ENCODE data around the gene USP3. TPM values are rescaled to one million over a fixed set of nuclear protein-coding genes. Genes with fewer than 3 reads are reported as not detected.

The USP3 gene
- total and polyA plus RNA-seq, 2 of the 13 experiments (the other 11 are each of a cell fraction or from before 2014, with no cell fraction given), result 14.3 to 61.2 TPM

DNA sequence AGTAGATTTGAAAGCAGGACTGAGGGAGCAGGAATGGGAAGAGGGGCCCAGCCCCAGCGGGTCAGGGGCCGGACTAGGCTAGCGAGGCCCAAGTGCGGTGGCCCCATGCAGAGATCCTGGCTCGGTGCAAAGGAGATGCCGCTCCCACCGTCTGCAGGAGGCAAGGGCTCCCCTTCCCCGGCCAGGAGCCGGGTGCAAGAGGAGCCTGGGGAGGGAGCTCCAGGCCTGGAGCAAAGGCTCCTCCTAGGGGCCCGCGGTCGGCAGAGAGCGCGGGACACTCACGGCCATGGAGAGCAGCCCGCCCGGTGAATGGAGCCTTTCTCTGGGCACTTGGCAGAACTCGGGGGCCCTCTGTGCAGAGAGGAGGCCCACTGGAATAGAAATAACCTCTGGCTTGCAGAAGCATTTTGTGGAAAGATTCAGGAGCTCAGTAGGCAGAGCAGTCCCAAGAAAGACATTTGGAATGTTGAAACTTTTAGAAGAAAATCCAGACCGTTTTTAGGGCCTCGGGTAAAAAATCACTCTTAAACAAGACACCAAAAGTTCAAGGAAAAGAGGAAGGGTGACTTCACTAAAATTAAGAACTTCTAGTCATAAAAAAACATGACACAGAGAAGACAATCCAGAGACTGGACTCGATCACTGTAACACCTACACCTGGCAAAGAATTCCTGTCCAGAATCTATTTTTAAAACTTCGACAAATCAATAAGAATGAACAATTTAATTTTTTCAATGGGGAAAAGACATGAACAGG lies 43.0 kb upstream of the USP3 start (continued):
- TF ChIP-seq GABPB1 (CRISPR knock-in tag; IDR thresholded peaks at IDR 0.05) (peak; percentile 30; the same call in 1 of the 2 replicates), ZFP36L2 (CRISPR knock-in tag; IDR thresholded peaks at IDR 0.05) (no peak), SCMH1 (CRISPR knock-in tag; IDR thresholded peaks at IDR 0.05; ENCODE audit: borderline replicate concordance) (no peak), MED1 (CRISPR knock-in tag; IDR thresholded peaks at IDR 0.05) (0 out of 2 replicates have a peak, but pooled peaks have one; percentile 11), ZFX (CRISPR knock-in tag; IDR thresholded peaks at IDR 0.05; ENCODE audit: low read depth) (peak; percentile 64), HOXA5 (CRISPR knock-in tag; IDR thresholded peaks at IDR 0.05) (0 out of 2 replicates have a peak, but pooled peaks have one; percentile 17)
- TF ChIP-seq, protein P1, sequence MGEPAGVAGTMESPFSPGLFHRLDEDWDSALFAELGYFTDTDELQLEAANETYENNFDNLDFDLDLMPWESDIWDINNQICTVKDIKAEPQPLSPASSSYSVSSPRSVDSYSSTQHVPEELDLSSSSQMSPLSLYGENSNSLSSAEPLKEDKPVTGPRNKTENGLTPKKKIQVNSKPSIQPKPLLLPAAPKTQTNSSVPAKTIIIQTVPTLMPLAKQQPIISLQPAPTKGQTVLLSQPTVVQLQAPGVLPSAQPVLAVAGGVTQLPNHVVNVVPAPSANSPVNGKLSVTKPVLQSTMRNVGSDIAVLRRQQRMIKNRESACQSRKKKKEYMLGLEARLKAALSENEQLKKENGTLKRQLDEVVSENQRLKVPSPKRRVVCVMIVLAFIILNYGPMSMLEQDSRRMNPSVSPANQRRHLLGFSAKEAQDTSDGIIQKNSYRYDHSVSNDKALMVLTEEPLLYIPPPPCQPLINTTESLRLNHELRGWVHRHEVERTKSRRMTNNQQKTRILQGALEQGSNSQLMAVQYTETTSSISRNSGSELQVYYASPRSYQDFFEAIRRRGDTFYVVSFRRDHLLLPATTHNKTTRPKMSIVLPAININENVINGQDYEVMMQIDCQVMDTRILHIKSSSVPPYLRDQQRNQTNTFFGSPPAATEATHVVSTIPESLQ (CRISPR knock-in tag; conservative IDR thresholded peaks at IDR 0.05), result no peak
- TF ChIP-seq, protein P2, sequence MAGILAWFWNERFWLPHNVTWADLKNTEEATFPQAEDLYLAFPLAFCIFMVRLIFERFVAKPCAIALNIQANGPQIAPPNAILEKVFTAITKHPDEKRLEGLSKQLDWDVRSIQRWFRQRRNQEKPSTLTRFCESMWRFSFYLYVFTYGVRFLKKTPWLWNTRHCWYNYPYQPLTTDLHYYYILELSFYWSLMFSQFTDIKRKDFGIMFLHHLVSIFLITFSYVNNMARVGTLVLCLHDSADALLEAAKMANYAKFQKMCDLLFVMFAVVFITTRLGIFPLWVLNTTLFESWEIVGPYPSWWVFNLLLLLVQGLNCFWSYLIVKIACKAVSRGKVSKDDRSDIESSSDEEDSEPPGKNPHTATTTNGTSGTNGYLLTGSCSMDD (CRISPR knock-in tag; IDR thresholded peaks at IDR 0.05), result no peak
- TF ChIP-seq, protein P3, sequence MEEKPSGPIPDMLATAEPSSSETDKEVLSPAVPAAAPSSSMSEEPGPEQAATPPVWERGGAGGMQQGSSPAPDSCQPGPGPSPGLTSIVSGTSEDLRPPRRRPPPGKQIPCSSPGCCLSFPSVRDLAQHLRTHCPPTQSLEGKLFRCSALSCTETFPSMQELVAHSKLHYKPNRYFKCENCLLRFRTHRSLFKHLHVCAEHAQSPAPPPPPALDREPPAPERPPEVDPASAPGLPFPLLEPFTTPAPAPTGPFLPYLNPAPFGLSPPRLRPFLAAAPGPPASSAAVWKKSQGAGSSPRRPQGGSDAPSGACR (CRISPR knock-in tag; IDR thresholded peaks at IDR 0.05), result 0 out of 2 replicates have a peak, but pooled peaks have one; percentile 61
- TF ChIP-seq, protein P4, sequence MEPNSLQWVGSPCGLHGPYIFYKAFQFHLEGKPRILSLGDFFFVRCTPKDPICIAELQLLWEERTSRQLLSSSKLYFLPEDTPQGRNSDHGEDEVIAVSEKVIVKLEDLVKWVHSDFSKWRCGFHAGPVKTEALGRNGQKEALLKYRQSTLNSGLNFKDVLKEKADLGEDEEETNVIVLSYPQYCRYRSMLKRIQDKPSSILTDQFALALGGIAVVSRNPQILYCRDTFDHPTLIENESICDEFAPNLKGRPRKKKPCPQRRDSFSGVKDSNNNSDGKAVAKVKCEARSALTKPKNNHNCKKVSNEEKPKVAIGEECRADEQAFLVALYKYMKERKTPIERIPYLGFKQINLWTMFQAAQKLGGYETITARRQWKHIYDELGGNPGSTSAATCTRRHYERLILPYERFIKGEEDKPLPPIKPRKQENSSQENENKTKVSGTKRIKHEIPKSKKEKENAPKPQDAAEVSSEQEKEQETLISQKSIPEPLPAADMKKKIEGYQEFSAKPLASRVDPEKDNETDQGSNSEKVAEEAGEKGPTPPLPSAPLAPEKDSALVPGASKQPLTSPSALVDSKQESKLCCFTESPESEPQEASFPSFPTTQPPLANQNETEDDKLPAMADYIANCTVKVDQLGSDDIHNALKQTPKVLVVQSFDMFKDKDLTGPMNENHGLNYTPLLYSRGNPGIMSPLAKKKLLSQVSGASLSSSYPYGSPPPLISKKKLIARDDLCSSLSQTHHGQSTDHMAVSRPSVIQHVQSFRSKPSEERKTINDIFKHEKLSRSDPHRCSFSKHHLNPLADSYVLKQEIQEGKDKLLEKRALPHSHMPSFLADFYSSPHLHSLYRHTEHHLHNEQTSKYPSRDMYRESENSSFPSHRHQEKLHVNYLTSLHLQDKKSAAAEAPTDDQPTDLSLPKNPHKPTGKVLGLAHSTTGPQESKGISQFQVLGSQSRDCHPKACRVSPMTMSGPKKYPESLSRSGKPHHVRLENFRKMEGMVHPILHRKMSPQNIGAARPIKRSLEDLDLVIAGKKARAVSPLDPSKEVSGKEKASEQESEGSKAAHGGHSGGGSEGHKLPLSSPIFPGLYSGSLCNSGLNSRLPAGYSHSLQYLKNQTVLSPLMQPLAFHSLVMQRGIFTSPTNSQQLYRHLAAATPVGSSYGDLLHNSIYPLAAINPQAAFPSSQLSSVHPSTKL (CRISPR knock-in tag; IDR thresholded peaks at IDR 0.05), result peak; percentile 36; the same call in 1 of the 2 replicates
- TF ChIP-seq, protein P5, sequence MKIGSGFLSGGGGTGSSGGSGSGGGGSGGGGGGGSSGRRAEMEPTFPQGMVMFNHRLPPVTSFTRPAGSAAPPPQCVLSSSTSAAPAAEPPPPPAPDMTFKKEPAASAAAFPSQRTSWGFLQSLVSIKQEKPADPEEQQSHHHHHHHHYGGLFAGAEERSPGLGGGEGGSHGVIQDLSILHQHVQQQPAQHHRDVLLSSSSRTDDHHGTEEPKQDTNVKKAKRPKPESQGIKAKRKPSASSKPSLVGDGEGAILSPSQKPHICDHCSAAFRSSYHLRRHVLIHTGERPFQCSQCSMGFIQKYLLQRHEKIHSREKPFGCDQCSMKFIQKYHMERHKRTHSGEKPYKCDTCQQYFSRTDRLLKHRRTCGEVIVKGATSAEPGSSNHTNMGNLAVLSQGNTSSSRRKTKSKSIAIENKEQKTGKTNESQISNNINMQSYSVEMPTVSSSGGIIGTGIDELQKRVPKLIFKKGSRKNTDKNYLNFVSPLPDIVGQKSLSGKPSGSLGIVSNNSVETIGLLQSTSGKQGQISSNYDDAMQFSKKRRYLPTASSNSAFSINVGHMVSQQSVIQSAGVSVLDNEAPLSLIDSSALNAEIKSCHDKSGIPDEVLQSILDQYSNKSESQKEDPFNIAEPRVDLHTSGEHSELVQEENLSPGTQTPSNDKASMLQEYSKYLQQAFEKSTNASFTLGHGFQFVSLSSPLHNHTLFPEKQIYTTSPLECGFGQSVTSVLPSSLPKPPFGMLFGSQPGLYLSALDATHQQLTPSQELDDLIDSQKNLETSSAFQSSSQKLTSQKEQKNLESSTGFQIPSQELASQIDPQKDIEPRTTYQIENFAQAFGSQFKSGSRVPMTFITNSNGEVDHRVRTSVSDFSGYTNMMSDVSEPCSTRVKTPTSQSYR (CRISPR knock-in tag; IDR thresholded peaks at IDR 0.05; ENCODE audit: borderline replicate concordance), result no peak
- TF ChIP-seq, protein P6, sequence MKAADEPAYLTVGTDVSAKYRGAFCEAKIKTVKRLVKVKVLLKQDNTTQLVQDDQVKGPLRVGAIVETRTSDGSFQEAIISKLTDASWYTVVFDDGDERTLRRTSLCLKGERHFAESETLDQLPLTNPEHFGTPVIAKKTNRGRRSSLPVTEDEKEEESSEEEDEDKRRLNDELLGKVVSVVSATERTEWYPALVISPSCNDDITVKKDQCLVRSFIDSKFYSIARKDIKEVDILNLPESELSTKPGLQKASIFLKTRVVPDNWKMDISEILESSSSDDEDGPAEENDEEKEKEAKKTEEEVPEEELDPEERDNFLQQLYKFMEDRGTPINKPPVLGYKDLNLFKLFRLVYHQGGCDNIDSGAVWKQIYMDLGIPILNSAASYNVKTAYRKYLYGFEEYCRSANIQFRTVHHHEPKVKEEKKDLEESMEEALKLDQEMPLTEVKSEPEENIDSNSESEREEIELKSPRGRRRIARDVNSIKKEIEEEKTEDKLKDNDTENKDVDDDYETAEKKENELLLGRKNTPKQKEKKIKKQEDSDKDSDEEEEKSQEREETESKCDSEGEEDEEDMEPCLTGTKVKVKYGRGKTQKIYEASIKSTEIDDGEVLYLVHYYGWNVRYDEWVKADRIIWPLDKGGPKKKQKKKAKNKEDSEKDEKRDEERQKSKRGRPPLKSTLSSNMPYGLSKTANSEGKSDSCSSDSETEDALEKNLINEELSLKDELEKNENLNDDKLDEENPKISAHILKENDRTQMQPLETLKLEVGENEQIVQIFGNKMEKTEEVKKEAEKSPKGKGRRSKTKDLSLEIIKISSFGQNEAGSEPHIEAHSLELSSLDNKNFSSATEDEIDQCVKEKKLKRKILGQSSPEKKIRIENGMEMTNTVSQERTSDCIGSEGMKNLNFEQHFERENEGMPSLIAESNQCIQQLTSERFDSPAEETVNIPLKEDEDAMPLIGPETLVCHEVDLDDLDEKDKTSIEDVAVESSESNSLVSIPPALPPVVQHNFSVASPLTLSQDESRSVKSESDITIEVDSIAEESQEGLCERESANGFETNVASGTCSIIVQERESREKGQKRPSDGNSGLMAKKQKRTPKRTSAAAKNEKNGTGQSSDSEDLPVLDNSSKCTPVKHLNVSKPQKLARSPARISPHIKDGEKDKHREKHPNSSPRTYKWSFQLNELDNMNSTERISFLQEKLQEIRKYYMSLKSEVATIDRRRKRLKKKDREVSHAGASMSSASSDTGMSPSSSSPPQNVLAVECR (CRISPR knock-in tag; IDR thresholded peaks at IDR 0.05; ENCODE audit: borderline replicate concordance), result no peak

Data from HepG2 (cell line).